Testis (tissue), 3 donors: Measurements from ENCODE around the gene COTL1. TPM values are rescaled to one million over a fixed set of nuclear protein-coding genes. Genes with fewer than 3 reads are reported as not detected.

Source experiments
- DNase-seq: peaks from one replicate; pipeline ENCODE4 v3.0.0-alpha.2; 2019
- H3K27ac ChIP-seq, 2 donors: fragments of 200-600 bp; sonication (generic); one replicate each; pipeline ENCODE4 v1.5.1; 2019
- H3K27me3 ChIP-seq: fragments of 200-600 bp; sonication (generic); one replicate; pipeline ENCODE4 v1.5.1; 2019
- H3K36me3 ChIP-seq: fragments of 200-600 bp; sonication (generic); one replicate; pipeline ENCODE4 v1.5.1; 2017; ENCODE audit warnings: low read depth; ENCODE audit errors: missing control alignments
- H3K4me1 ChIP-seq: fragments of 200-600 bp; sonication (generic); one replicate; pipeline ENCODE4 v1.5.1; 2019
- H3K4me3 ChIP-seq, 2 donors: fragments of 200-600 bp; sonication (generic); one replicate each; pipeline ENCODE4 v1.5.1; 2017 to 2019
- H3K9me3 ChIP-seq: fragments of 200-600 bp; sonication (generic); one replicate; pipeline ENCODE4 v1.5.1; 2017
- POLR2A ChIP-seq: fragments of 450-650 bp; IDR thresholded peaks from one replicate; pipeline ENCODE4 v1.6.1; 2017; ENCODE audit warnings: antibody characterized with exemption, mild to moderate bottlenecking, moderate library complexity
- WGBS, 2 donors: methylation state at CpG; one replicate each; pipeline ENCODE4 v1.1.5; 2018; 5-methylcytosine and 5-hydroxymethylcytosine counted together
- intact Hi-C: fragments of 100-400 bp; cut with DNase I; formaldehyde crosslinking; loops from one replicate; pipeline ENCODE4 v1.15.1; 2023; ENCODE audit warnings: low total_unique reads
- polyA plus RNA-seq: library from polyadenylated mRNA; stranded (reverse); fragments of 350-450 nt; fragmentation: Illumina TruSeq; extraction: RNeasy Lipid Tissue Mini Kit (QIAGEN cat#74804); gene quantifications from one replicate; pipeline ENCODE4 v1.2.3, GENCODE V29; 2014; ENCODE audit warnings: low read depth, low replicate concordance; ENCODE audit not compliant: insufficient read depth
- total RNA-seq, 2 donors: library from RNA; depleted of rRNA; stranded (reverse); fragments of >200 nt; gene quantifications; one replicate each; pipeline ENCODE4 v1.2.3, GENCODE V29; 2016
- TF ChIP-seq, protein P1 (sequence below), 3 experiments: fragments of 450-650 bp in 2 of 3; fragments of 200-600 bp in 1 of 3; sonication (generic) in 1 of 3; IDR thresholded peaks; one replicate each; pipeline ENCODE4 v1.5.1; 2016 to 2019; ENCODE audit warnings: antibody characterized with exemption in 3 of 3, mild to moderate bottlenecking in 2 of 3, moderate library complexity in 1 of 3

The COTL1 gene
- total and polyA plus RNA-seq, 3 donors from 2014 or later: 56.9 to 124 (median 61.9) TPM

DNA sequence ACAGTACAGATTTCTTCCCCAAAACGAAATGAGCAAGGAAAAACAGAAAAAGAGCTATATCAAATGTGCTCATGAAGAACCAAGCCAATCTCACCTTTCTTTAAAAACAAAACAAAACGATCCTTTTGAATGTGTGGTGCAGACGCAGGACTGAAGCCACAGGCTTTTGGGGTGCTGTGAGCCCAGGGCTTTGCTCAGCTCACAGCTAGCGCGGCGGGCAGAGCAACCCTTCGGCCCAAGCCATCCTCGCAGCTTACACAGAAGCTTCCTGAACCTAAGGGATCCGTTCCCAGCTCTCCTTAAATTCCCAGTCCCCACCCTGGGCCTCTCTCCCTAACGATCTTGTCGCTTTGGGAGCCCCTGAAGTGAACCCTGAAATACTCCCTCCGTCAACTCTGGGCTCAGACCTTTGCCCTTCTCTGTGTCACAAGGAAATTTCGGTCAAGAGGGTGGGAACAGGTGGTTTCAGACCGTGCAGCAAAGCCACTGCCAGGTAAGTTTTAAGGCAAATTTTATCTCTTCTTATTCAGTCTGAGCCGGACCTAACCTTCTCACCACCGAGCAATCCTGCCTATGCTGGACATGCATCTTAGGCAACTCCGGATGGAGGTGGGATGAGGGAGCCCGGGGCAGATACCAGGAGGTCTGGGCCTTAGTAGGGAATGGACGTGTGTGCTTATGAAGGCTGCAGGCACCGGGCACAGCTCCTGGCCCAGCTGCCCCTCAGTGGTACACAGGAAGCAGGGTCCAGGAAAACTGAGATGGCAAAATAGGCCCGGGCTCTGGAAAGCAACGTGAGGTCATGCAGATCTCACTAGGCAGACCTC is 52.0 kb downstream of the COTL1 start:
- DNase-seq: no peak
- H3K4me1 ChIP-seq: no peaks in the 10 kb centered on the region
- intact Hi-C loops: no loop called here
- no peak overlapping the region for H3K27ac ChIP-seq
- H3K4me3 ChIP-seq: no peak overlapping the region
- no peak for TF ChIP-seq POLR2A
- TF ChIP-seq, protein P1, sequence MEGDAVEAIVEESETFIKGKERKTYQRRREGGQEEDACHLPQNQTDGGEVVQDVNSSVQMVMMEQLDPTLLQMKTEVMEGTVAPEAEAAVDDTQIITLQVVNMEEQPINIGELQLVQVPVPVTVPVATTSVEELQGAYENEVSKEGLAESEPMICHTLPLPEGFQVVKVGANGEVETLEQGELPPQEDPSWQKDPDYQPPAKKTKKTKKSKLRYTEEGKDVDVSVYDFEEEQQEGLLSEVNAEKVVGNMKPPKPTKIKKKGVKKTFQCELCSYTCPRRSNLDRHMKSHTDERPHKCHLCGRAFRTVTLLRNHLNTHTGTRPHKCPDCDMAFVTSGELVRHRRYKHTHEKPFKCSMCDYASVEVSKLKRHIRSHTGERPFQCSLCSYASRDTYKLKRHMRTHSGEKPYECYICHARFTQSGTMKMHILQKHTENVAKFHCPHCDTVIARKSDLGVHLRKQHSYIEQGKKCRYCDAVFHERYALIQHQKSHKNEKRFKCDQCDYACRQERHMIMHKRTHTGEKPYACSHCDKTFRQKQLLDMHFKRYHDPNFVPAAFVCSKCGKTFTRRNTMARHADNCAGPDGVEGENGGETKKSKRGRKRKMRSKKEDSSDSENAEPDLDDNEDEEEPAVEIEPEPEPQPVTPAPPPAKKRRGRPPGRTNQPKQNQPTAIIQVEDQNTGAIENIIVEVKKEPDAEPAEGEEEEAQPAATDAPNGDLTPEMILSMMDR (IDR thresholded peaks at IDR 0.05): no peak
- no peaks in the 10 kb centered on the region for H3K9me3 ChIP-seq
- no peaks in the 10 kb centered on the region for H3K27me3 ChIP-seq
- H3K36me3 ChIP-seq: no peaks in the 10 kb centered on the region
- WGBS, 2 donors: 89 to 95% methylated on average over 22 of the region's 22 CpGs

DNA sequence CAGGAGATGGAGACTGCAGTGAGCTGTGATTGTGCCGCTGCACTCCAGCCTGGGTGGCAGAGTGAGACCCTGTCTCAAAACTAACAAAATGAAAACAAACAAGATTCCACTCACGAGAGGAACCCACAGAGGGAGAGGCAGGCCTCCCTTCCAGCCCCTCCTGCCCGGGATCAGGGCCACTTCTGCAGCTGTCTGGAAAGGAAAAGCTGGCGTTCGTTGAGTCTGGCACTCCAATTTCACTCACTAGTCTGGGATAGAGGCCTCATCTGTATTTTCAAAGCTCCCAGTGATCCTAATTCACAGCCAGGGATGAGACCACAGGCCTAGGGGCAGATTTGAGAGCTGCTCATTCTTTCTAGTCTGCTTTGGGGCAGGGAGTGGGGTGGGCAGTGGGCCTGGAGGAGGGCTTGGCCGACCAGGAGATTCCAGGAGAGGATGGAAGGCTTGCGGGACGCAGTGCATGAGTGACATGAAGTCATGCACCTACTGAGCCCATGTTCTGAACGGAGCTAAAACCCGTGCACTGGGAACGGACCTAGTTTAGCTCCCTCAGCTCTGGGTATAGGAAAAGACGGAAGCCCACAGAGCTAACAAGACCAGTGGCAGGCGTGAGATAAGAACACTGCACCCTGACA is 54.0 kb downstream of the COTL1 start:
- intact Hi-C loops: no loop called here
- 73 to 83% methylated on average over 13 of the region's 13 CpGs for WGBS, 2 donors
- Histone ChIP-seq H3K36me3 (no peaks in the 10 kb centered on the region), H3K4me3 (no peak overlapping the region), H3K9me3 (no peaks in the 10 kb centered on the region), H3K27ac (no peak overlapping the region), H3K27me3 (no peaks in the 10 kb centered on the region), H3K4me1 (no peaks in the 10 kb centered on the region)
- DNase-seq: no peak
- TF ChIP-seq POLR2A: no peak
- TF ChIP-seq, protein P1 (IDR thresholded peaks at IDR 0.05): no peak

DNA sequence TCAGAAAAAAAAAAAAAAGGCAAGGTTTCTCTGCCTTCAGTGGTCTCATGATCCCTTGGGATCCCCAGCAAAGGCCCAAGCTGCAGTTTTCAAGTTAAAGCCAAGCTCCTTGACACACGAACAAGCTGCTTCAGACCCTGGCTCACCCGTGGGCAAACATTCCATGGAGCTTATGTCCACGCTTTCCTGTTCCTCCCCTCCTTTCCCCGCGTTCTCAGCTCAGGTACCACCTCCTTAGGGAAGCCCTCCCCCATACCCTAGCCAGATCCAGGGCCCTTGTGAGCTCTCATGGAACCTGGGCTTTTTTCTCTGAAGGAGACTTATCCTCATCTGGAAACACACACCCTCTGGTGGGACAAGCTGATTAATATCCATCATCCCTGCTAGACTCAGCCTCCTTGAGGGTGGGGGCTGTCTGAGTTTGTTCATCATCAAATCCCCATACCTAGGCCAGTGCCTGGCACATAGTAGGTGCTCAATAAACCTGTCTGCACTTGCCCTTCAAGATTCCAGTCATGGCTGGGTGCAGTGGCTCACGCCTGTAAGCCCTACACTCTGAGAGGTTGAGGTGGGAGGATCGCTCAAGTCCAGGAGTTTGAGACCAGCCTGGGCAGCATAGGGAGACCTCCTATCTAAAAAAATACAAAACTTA is 54.7 kb downstream of the COTL1 start:
- no peak overlapping the region for H3K27ac ChIP-seq
- no peaks in the 10 kb centered on the region for H3K27me3 ChIP-seq
- 77 to 85% methylated on average over 5 to 7 of the region's 7 CpGs for WGBS, 2 donors
- TF ChIP-seq POLR2A: no peak
- TF ChIP-seq, protein P1 (IDR thresholded peaks at IDR 0.05): no peak
- no peaks in the 10 kb centered on the region for H3K36me3 ChIP-seq
- H3K4me1 ChIP-seq: no peaks in the 10 kb centered on the region
- no peak for DNase-seq
- intact Hi-C loops: no loop called here
- no peaks in the 10 kb centered on the region for H3K9me3 ChIP-seq
- H3K4me3 ChIP-seq: no peak overlapping the region

DNA sequence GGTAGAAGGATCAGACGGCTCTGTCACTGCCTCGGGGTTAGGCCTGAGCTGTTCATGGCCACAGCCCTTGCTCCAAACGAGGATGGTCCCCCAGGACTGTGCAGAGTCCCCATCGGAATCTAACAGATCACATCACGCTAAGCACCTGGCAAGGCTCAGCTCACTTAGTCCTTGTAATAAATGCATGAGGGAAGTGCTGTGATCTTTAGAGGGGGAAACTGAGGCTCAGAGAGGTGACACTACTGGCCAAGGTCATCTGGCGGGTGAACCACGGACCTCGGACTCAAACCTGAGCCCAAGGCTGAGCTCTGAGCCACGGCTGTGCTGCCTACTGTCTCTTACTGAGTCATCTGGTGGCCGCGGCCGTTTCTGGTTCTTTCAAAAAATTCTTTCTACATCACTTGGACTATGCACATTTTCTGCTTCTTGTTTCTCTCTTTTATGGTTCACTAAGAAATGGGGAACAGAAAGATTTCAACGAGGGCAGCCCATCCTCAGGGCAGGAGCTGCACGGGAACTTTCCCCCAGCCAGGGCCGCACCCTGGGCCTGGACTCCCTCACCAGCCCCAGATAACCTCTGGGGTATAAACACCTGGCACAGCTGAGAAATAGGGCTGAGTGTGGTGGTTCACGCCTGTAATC is 55.6 kb downstream of the COTL1 start:
- no peaks in the 10 kb centered on the region for H3K27me3 ChIP-seq
- no peak for DNase-seq
- intact Hi-C loops: no loop called here
- TF ChIP-seq POLR2A: no peak
- TF ChIP-seq, protein P1 (IDR thresholded peaks at IDR 0.05): no peak
- H3K4me1 ChIP-seq: no peaks in the 10 kb centered on the region
- no peaks in the 10 kb centered on the region for H3K36me3 ChIP-seq
- 86% methylated on average over 16 of the region's 16 CpGs for WGBS, 2 donors
- no peak overlapping the region for H3K27ac ChIP-seq
- no peak overlapping the region for H3K4me3 ChIP-seq
- H3K9me3 ChIP-seq: no peaks in the 10 kb centered on the region
